GM12878 (cell line): ENCODE measurements around the gene TDO2. TPM values are rescaled to one million over a fixed set of nuclear protein-coding genes. Genes with fewer than 3 reads are reported as not detected.

Experiments
- ATAC-seq: fragments of 200-7000 bp; cut with Tn5 transposase; 3 replicates; pipeline ENCODE4 v1.9.1; 2020; ENCODE audit warnings: mild to moderate bottlenecking, moderate library complexity
- BruUV-seq: library from RNA; stranded (reverse); fragments of 400-500 nt; replicated peaks from 2 replicates; lab custom pipeline; 2021; lab: Mats Ljungman, UMichigan
- CTCF ChIA-PET: fragments of 300-600 bp; sonication (Branson Sonifier 250); formaldehyde crosslinking; extraction: SDS; loops from one replicate; lab custom pipeline; 2021; ENCODE audit warnings: inconsistent platforms; lab: Yijun Ruan, JAX
- POLR2A ChIA-PET: fragments of 350-600 bp; formaldehyde crosslinking; extraction: SDS; loops from one replicate; lab custom pipeline; 2021; ENCODE audit warnings: inconsistent platforms; lab: Charles Lee
- RAD21 ChIA-PET: fragments of 300-600 bp; sonication (Branson Sonifier 250); formaldehyde crosslinking; loops from one replicate; lab custom pipeline; 2023; ENCODE audit warnings: antibody characterized with exemption; ENCODE audit not compliant: unreplicated experiment; lab: Charles Lee
- SMC1A ChIA-PET: fragments of 300-600 bp; sonication (Branson Sonifier 250); formaldehyde crosslinking; loops from one replicate; lab custom pipeline; 2023; ENCODE audit not compliant: unreplicated experiment, uncharacterized antibody; lab: Charles Lee
- DNase-seq: peaks from one replicate; pipeline ENCODE4 v3.0.0-alpha.2; 2011; ENCODE audit warnings: low read depth, low spot score
- FAIRE-seq: peaks from 3 replicates; lab custom pipeline; 2011; peaks lifted over from hg19 to GRCh38; lab: Jason Lieb, UNC
- H2AFZ ChIP-seq: 2 replicates; pipeline ENCODE4 v1.6.0; 2011; ENCODE audit warnings: low read depth, low read length, control low read depth; ENCODE audit not compliant: control insufficient read depth
- H3K27ac ChIP-seq: 2 replicates; pipeline ENCODE4 v1.5.1; 2011; ENCODE audit warnings: control low read depth; ENCODE audit not compliant: control insufficient read depth, insufficient read depth
- H3K27me3 ChIP-seq, 2 experiments: replicated peaks in 1 of 2; 2 replicates each; pipeline versions ENCODE4 v1.6.0 to v1.6.1; 2011; ENCODE audit warnings: low read length in 1 of 2; ENCODE audit not compliant: control insufficient read depth in 2 of 2, insufficient read depth in 2 of 2
- H3K36me3 ChIP-seq, 2 experiments: 2 replicates each; pipeline ENCODE4 v1.5.1; 2011; ENCODE audit warnings: low read length in 1 of 2; ENCODE audit not compliant: control insufficient read depth in 2 of 2, insufficient read depth in 2 of 2
- H3K4me1 ChIP-seq: 2 replicates; pipeline ENCODE4 v1.6.1; 2011; ENCODE audit warnings: mild to moderate bottlenecking, low read length, moderate library complexity, mixed read lengths; ENCODE audit not compliant: control insufficient read depth, insufficient read depth
- H3K4me2 ChIP-seq: 2 replicates; pipeline ENCODE4 v1.6.0; 2011; ENCODE audit warnings: control low read depth; ENCODE audit not compliant: control insufficient read depth, insufficient read depth
- H3K4me3 ChIP-seq: fragments of 200-600 bp; sonication (generic); 2 replicates; pipeline ENCODE4 v1.5.1; 2016
- H3K79me2 ChIP-seq: 2 replicates; pipeline ENCODE4 v1.6.0; 2011; ENCODE audit warnings: low read length; ENCODE audit not compliant: control insufficient read depth, insufficient read depth
- H3K9ac ChIP-seq: 2 replicates; pipeline ENCODE4 v1.8.0; 2011; ENCODE audit warnings: low read length, control low read depth, mixed read lengths; ENCODE audit not compliant: control insufficient read depth, insufficient read depth
- H3K9me3 ChIP-seq: replicated peaks from 3 replicates; pipeline ENCODE4 v1.5.1; 2011; ENCODE audit warnings: mild to moderate bottlenecking, low read length; ENCODE audit not compliant: control insufficient read depth, insufficient read depth
- H4K20me1 ChIP-seq: 2 replicates; pipeline ENCODE4 v1.6.0; 2011; ENCODE audit not compliant: control insufficient read depth, insufficient read depth
- BHLHE40 ChIP-seq, 2 experiments: fragments of 450-650 bp in 1 of 2; IDR thresholded peaks; 2 replicates each; pipeline ENCODE4 v1.6.1; 2011 to 2017; ENCODE audit warnings: low read depth in 2 of 2, borderline replicate concordance in 1 of 2, improper control_type of control experiment in 1 of 2, low read length in 1 of 2, mild to moderate bottlenecking in 1 of 2
- ETV6 ChIP-seq, 2 experiments: fragments of 450-650 bp in 1 of 2; IDR thresholded peaks in 1 of 2; conservative IDR thresholded peaks in 1 of 2; 2 replicates each; pipeline ENCODE4 v1.6.1; 2014; ENCODE audit warnings: antibody characterized with exemption in 1 of 2, borderline replicate concordance in 1 of 2, low read depth in 1 of 2, mild to moderate bottlenecking in 1 of 2, moderate library complexity in 1 of 2
- JUNB ChIP-seq: IDR thresholded peaks from 2 replicates; pipeline ENCODE4 v1.6.1; 2016; ENCODE audit warnings: antibody characterized with exemption, mild to moderate bottlenecking
- NFIC ChIP-seq: IDR thresholded peaks from 2 replicates; pipeline ENCODE4 v1.6.1; 2012; ENCODE audit warnings: low read depth, mild to moderate bottlenecking, inconsistent platforms, low read length, moderate library complexity
- NFXL1 ChIP-seq: fragments of 450-650 bp; IDR thresholded peaks from 2 replicates; pipeline ENCODE4 v1.6.1; 2017; ENCODE audit warnings: antibody characterized with exemption, mild to moderate bottlenecking, borderline replicate concordance
- PRDM15 ChIP-seq: fragments of 450-650 bp; formaldehyde crosslinking; IDR thresholded peaks from 2 replicates; pipeline ENCODE4 v1.4.0; 2020; ENCODE audit warnings: mild to moderate bottlenecking, moderate library complexity
- whole genome bisulfite sequencing: methylation state at CpG from one replicate; pipeline ENCODE4 v1.1.6; 2016; ENCODE audit warnings: low lambda C conversion rate; ENCODE audit not compliant: insufficient replicate concordance, insufficient coverage; ENCODE audit errors: missing lambda C conversion rate; 5-methylcytosine and 5-hydroxymethylcytosine counted together
- in situ Hi-C: fragments of 300-500 bp; cut with MboI; formaldehyde crosslinking; loops from 9 replicates; pipeline ENCODE4 v1.14.3; 2018; ENCODE audit warnings: mixed read lengths
- intact Hi-C: fragments of 100-400 bp; cut with micrococcal nuclease; formaldehyde crosslinking; loops from one replicate; pipeline ENCODE4 v1.14.2; 2022; ENCODE audit not compliant: unreplicated experiment
- polyA plus RNA-seq, 11 experiments: library from polyadenylated mRNA; depleted of rRNA in 4 of 11; unstranded in 6 of 11; stranded (reverse) in 5 of 11; fragments of >200 nt; fragmentation: Nextera tagmentation in 4 of 11; fragmentation: Illumina TruSeq in 1 of 11; extraction: Ambion mirVana in 4 of 11; extraction: Trizol in 1 of 11; gene quantifications; 1 replicate in 1 of 11; 2 replicates in 10 of 11; pipeline versions ENCODE4 v1.2.1 to v1.2.3, GENCODE V29; 2011 to 2016; ENCODE audit warnings: inconsistent platforms in 2 of 11, missing spikeins in 2 of 11, low read depth in 1 of 11
- total RNA-seq, 4 experiments: library from RNA; depleted of rRNA in 3 of 4; stranded (reverse); fragments of >200 nt in 3 of 4; fragmentation: Illumina TruSeq in 1 of 4; extraction: Trizol in 1 of 4; gene quantifications; 2 replicates each; pipeline versions ENCODE4 v1.2.1 to v1.2.3, GENCODE V29; 2013 to 2021
- TF ChIP-seq, protein P1 (sequence below): IDR thresholded peaks from 2 replicates; pipeline ENCODE4 v1.6.1; 2012; ENCODE audit warnings: mild to moderate bottlenecking, low read depth, low read length

The TDO2 gene
- total and polyA plus RNA-seq, 10 of the 15 experiments (the other 5 are each of a cell fraction or from before 2014, with no cell fraction given) = 0.12 to 1.5 (median 0.23) TPM; not detected in 1

- Histone ChIP-seq H3K9me3 (no peaks in the 10 kb centered on the region; the same call in 2 of the 3 replicates), H3K4me1 (no peaks in the 10 kb centered on the region), H3K9ac (no peak overlapping the region), H3K27me3 (no peaks in the 10 kb centered on the region), H3K4me3 (no peak overlapping the region), H3K79me2 (no peaks in the 10 kb centered on the region), H3K36me3 (no peaks in the 10 kb centered on the region), H4K20me1 (no peaks in the 10 kb centered on the region), H3K4me2 (no peak overlapping the region), H3K27ac (no peak overlapping the region), H2AFZ (no peak overlapping the region)
- WGBS = 53% methylated on average over 4 of the region's 4 CpGs
- in situ Hi-C loops = no loop called here
- DNase-seq = no peak
- ChIA-PET POLR2A (no interaction called here), RAD21 (no interaction called here), CTCF (no interaction called here), SMC1A (interaction anchor here (1.0 to 1.1 kb wide), 2 partner anchors 9 kb away, joined by 3 read pairs; no protein-coding TSS in a partner anchor)
- no peak for TF ChIP-seq NFIC
- no peak for ATAC-seq
- BruUV-seq = no TSS peak
- intact Hi-C loops = no loop called here
- FAIRE-seq = no peak
Measured at GRCh38 chr4:155877971-155878370, 25.5 kb upstream of the TDO2 start.

DNA sequence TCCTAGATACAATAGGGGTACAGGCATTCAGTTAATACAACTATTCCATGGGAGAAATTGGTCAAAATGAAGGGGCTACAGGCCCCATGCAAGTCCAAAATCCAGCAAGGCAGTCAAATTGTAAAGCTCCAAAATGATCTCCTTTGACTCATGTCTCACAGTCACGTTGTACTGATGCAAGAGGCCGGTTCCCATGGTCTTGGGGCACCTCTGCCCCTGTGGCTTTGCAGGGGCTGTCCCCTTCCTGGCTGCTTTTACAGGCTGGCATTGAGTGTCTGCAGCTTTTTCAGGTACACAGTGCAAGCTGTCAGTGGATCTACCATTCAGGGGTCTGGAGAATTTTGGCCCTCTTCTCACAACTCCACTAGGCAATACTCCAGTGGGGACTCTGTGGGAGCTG is 24.9 kb upstream of the TDO2 start:
- no peak for DNase-seq
- intact Hi-C loops = no loop called here
- no peaks in the 10 kb centered on the region for H3K27me3 ChIP-seq
- no peak for FAIRE-seq
- CTCF ChIA-PET = no interaction called here
- POLR2A ChIA-PET = no interaction called here
- ATAC-seq = peak; percentile 39; the same call in 2 of the 3 replicates
- H4K20me1 ChIP-seq = no peaks in the 10 kb centered on the region
- SMC1A ChIA-PET = interaction anchor here (1.0 to 1.1 kb wide), 2 partner anchors 8 to 9 kb away, joined by 3 read pairs; no protein-coding TSS in a partner anchor
- no peak overlapping the region for H3K9ac ChIP-seq
- no peaks in the 10 kb centered on the region for H3K4me1 ChIP-seq
- RAD21 ChIA-PET = no interaction called here
- no peaks in the 10 kb centered on the region for H3K36me3 ChIP-seq
- BruUV-seq = no TSS peak
- WGBS = 3% methylated on average over 2 of the region's 2 CpGs
- no peak overlapping the region for H3K4me2 ChIP-seq
- H3K9me3 ChIP-seq = no peaks in the 10 kb centered on the region; the same call in 2 of the 3 replicates
- no peaks in the 10 kb centered on the region for H3K79me2 ChIP-seq
- in situ Hi-C loops = no loop called here
- H2AFZ ChIP-seq = no peak overlapping the region
- H3K4me3 ChIP-seq = no peak overlapping the region
- H3K27ac ChIP-seq = no peak overlapping the region
- TF ChIP-seq NFXL1 (no peak), JUNB (no peak), BHLHE40 (IDR thresholded peaks at IDR 0.05; ENCODE audit: borderline replicate concordance in 1 of 2, low read depth in 2 of 2, low read length in 1 of 2) (no peak), ETV6 (conservative IDR thresholded peaks at IDR 0.05 in 1 of 2, IDR thresholded peaks at IDR 0.05 in 1 of 2; ENCODE audit: borderline replicate concordance in 1 of 2, low read depth in 1 of 2) (no peak), PRDM15 (CRISPR knock-in tag) (no peak)
- TF ChIP-seq, protein P1, sequence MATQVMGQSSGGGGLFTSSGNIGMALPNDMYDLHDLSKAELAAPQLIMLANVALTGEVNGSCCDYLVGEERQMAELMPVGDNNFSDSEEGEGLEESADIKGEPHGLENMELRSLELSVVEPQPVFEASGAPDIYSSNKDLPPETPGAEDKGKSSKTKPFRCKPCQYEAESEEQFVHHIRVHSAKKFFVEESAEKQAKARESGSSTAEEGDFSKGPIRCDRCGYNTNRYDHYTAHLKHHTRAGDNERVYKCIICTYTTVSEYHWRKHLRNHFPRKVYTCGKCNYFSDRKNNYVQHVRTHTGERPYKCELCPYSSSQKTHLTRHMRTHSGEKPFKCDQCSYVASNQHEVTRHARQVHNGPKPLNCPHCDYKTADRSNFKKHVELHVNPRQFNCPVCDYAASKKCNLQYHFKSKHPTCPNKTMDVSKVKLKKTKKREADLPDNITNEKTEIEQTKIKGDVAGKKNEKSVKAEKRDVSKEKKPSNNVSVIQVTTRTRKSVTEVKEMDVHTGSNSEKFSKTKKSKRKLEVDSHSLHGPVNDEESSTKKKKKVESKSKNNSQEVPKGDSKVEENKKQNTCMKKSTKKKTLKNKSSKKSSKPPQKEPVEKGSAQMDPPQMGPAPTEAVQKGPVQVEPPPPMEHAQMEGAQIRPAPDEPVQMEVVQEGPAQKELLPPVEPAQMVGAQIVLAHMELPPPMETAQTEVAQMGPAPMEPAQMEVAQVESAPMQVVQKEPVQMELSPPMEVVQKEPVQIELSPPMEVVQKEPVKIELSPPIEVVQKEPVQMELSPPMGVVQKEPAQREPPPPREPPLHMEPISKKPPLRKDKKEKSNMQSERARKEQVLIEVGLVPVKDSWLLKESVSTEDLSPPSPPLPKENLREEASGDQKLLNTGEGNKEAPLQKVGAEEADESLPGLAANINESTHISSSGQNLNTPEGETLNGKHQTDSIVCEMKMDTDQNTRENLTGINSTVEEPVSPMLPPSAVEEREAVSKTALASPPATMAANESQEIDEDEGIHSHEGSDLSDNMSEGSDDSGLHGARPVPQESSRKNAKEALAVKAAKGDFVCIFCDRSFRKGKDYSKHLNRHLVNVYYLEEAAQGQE = no peak
